KMS-11 (cell line): ENCODE results near the gene PTCHD1.

Source experiments
- H2AFZ ChIP-seq: fragments of 200-600 bp; sonication (generic); 2 replicates; pipeline ENCODE4 v1.6.1; 2016; ENCODE audit warnings: antibody characterized with exemption, mixed run types, low read depth
- H3K27ac ChIP-seq: fragments of 200-600 bp; sonication (generic); 2 replicates; pipeline ENCODE4 v1.6.1; 2016; ENCODE audit warnings: mild to moderate bottlenecking, mixed run types
- H3K27me3 ChIP-seq: fragments of 200-600 bp; sonication (generic); 2 replicates; pipeline ENCODE4 v1.6.1; 2017; ENCODE audit warnings: mild to moderate bottlenecking, low read depth, mixed run types, moderate library complexity; ENCODE audit not compliant: insufficient read depth
- H3K36me3 ChIP-seq: fragments of 200-600 bp; sonication (generic); 2 replicates; pipeline ENCODE4 v1.6.1; 2017; ENCODE audit warnings: mild to moderate bottlenecking, mixed run types; ENCODE audit not compliant: insufficient read depth
- H3K4me1 ChIP-seq: fragments of 200-600 bp; sonication (generic); 2 replicates; pipeline ENCODE4 v1.6.1; 2016; ENCODE audit warnings: mild to moderate bottlenecking, low read depth, mixed run types; ENCODE audit not compliant: poor library complexity, severe bottlenecking
- H3K4me2 ChIP-seq: fragments of 200-600 bp; sonication (generic); 2 replicates; pipeline ENCODE4 v1.7.0; 2016; ENCODE audit warnings: mild to moderate bottlenecking, mixed run types
- H3K4me3 ChIP-seq: fragments of 200-600 bp; sonication (generic); IDR thresholded peaks from 2 replicates; pipeline ENCODE4 v1.6.1; 2017; ENCODE audit warnings: low read depth, low read length, mixed read lengths; ENCODE audit not compliant: insufficient read depth
- H3K79me2 ChIP-seq: fragments of 200-600 bp; sonication (generic); 2 replicates; pipeline ENCODE4 v1.6.1; 2016; ENCODE audit warnings: low read depth, mixed run types; ENCODE audit not compliant: insufficient read depth
- H3K9ac ChIP-seq: fragments of 200-600 bp; sonication (generic); 2 replicates; pipeline ENCODE4 v1.6.1; 2016; ENCODE audit warnings: mild to moderate bottlenecking, mixed run types
- H4K20me1 ChIP-seq: fragments of 200-600 bp; sonication (generic); 2 replicates; pipeline ENCODE4 v1.6.1; 2016; ENCODE audit warnings: mild to moderate bottlenecking, mixed run types; ENCODE audit not compliant: insufficient read depth
- TF ChIP-seq, protein P1 (sequence below): fragments of 200-600 bp; sonication (generic); conservative IDR thresholded peaks from 2 replicates; pipeline ENCODE4 v1.6.1; 2017; ENCODE audit warnings: low read depth, mild to moderate bottlenecking, antibody characterized with exemption, low read length, moderate library complexity, mixed read lengths

The PTCHD1 gene

GRCh38 chrX:23317799-23318724 is 16.6 kb upstream of the PTCHD1 start:
- Histone ChIP-seq H2AFZ (no peak overlapping the region), H3K4me2 (no peak overlapping the region), H3K27ac (no peak overlapping the region)

GRCh38 chrX:23327104-23327503 is 7.5 kb upstream of the PTCHD1 start:
- Histone ChIP-seq H3K79me2 (no peaks in the 10 kb centered on the region), H3K27ac (no peak overlapping the region), H3K4me2 (no peak overlapping the region), H3K4me3 (no peak overlapping the region), H3K27me3 (no peaks in the 10 kb centered on the region), H4K20me1 (no peaks in the 10 kb centered on the region), H2AFZ (no peak overlapping the region), H3K9ac (no peak overlapping the region), H3K36me3 (no peaks in the 10 kb centered on the region), H3K4me1 (no peaks in the 10 kb centered on the region)
- TF ChIP-seq, protein P1, sequence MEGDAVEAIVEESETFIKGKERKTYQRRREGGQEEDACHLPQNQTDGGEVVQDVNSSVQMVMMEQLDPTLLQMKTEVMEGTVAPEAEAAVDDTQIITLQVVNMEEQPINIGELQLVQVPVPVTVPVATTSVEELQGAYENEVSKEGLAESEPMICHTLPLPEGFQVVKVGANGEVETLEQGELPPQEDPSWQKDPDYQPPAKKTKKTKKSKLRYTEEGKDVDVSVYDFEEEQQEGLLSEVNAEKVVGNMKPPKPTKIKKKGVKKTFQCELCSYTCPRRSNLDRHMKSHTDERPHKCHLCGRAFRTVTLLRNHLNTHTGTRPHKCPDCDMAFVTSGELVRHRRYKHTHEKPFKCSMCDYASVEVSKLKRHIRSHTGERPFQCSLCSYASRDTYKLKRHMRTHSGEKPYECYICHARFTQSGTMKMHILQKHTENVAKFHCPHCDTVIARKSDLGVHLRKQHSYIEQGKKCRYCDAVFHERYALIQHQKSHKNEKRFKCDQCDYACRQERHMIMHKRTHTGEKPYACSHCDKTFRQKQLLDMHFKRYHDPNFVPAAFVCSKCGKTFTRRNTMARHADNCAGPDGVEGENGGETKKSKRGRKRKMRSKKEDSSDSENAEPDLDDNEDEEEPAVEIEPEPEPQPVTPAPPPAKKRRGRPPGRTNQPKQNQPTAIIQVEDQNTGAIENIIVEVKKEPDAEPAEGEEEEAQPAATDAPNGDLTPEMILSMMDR, result no peak

More at GRCh38 chrX:23317799-23318724, 16.6 kb upstream of the PTCHD1 start:
- no peaks in the 10 kb centered on the region for H4K20me1 ChIP-seq
- no peaks in the 10 kb centered on the region for H3K27me3 ChIP-seq
- no peak overlapping the region for H3K4me3 ChIP-seq
- TF ChIP-seq, protein P1, result peak; percentile 75
- no peaks in the 10 kb centered on the region for H3K4me1 ChIP-seq
- no peaks in the 10 kb centered on the region for H3K79me2 ChIP-seq
- H3K9ac ChIP-seq, result no peak overlapping the region
- no peaks in the 10 kb centered on the region for H3K36me3 ChIP-seq

DNA sequence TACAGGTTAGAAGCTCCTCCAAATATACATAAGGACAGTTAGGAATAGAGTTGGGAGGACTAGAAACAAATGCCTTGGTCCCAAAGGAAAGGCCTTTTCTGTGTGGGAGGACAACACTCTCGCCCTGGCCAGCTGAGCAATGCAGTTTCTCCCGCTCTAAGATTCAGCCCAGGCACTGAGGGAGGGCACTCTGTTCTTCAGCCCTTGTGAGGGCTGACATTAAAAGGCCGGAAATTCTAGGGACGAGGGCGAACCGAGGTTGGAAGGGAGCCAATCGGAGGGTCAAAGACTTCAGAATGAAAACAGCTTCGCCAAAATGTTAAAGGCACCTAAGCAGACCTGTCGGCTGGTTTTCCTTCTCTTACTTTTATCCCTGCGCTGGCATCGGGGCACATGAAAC is 2.9 kb upstream of the PTCHD1 start:
- Histone ChIP-seq H3K9ac (no peak overlapping the region), H3K4me1 (no peaks in the 10 kb centered on the region), H3K27me3 (no peaks in the 10 kb centered on the region), H2AFZ (no peak overlapping the region), H3K27ac (no peak overlapping the region), H3K4me2 (no peak overlapping the region), H3K4me3 (no peak overlapping the region), H3K79me2 (no peaks in the 10 kb centered on the region), H3K36me3 (no peaks in the 10 kb centered on the region), H4K20me1 (no peaks in the 10 kb centered on the region)
- TF ChIP-seq, protein P1, result no peak

GRCh38 chrX:23332101-23332887 is 2.4 kb upstream of the PTCHD1 start:
- TF ChIP-seq, protein P1, result no peak
- no peak overlapping the region for H3K4me3 ChIP-seq
- H3K9ac ChIP-seq, result no peak overlapping the region

More at GRCh38 chrX:23332101-23332887, 2.4 kb upstream of the PTCHD1 start:
- H3K4me1 ChIP-seq, result no peaks in the 10 kb centered on the region
- no peaks in the 10 kb centered on the region for H4K20me1 ChIP-seq
- H2AFZ ChIP-seq, result no peak overlapping the region
- H3K36me3 ChIP-seq, result no peaks in the 10 kb centered on the region
- H3K79me2 ChIP-seq, result no peaks in the 10 kb centered on the region
- H3K27ac ChIP-seq, result no peak overlapping the region
- H3K4me2 ChIP-seq, result no peak overlapping the region
- no peaks in the 10 kb centered on the region for H3K27me3 ChIP-seq
